22Rv1 (cell line): ENCODE data around the gene CD151.

Experiments used
- ZFX ChIP-seq: fragments of 450-650 bp; IDR thresholded peaks from 2 replicates; pipeline ENCODE4 v1.6.1; 2017; ENCODE audit warnings: antibody characterized with exemption, borderline replicate concordance
- TF ChIP-seq, protein P1 (sequence below): fragments of 450-650 bp; IDR thresholded peaks from 2 replicates; pipeline ENCODE4 v1.5.1; 2017; ENCODE audit warnings: mild to moderate bottlenecking

DNA sequence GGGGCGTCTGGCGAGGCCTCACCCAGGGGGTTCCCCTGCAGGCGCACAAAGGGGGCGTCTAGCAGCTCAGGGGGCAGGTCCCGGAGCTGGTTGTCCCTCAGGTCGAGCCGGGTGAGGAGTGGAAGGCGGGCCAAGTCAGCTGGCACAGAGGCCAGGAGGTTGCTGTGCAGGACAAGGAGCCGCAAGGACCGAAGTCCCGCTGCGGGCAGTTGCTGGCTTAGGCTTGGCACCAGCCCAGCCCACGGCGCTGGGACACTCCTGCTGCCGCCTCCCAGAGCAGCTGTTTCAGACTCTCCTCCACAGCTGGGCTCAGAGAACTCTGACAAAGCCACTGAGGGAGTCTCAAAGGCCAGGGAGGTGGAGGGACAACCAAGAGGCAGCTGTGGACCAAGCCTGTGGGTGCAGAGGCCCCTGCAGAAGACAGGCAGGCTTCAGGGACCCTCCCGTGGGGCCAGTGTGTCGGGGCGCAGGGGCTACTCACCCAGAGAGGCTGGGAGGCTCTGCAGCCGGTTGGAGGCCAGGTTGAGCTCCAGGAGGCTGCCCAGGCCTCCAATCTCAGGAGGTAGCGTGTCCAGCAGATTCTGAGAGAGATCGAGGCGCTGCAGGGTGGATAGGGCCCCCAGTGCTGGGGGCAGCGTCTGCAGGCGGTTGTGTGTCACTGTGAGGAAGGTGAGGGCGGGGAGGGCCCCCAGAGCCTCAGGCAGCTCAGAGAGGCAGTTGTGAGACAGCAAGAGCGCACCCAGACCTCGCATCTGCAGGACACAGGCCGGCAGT lies 29.9 kb upstream of the CD151 start:
- TF ChIP-seq, protein P1, sequence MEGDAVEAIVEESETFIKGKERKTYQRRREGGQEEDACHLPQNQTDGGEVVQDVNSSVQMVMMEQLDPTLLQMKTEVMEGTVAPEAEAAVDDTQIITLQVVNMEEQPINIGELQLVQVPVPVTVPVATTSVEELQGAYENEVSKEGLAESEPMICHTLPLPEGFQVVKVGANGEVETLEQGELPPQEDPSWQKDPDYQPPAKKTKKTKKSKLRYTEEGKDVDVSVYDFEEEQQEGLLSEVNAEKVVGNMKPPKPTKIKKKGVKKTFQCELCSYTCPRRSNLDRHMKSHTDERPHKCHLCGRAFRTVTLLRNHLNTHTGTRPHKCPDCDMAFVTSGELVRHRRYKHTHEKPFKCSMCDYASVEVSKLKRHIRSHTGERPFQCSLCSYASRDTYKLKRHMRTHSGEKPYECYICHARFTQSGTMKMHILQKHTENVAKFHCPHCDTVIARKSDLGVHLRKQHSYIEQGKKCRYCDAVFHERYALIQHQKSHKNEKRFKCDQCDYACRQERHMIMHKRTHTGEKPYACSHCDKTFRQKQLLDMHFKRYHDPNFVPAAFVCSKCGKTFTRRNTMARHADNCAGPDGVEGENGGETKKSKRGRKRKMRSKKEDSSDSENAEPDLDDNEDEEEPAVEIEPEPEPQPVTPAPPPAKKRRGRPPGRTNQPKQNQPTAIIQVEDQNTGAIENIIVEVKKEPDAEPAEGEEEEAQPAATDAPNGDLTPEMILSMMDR: no peak
- TF ChIP-seq ZFX: no peak
